ENCODE results near the gene TARS2.

TARS2 gene, protein sequence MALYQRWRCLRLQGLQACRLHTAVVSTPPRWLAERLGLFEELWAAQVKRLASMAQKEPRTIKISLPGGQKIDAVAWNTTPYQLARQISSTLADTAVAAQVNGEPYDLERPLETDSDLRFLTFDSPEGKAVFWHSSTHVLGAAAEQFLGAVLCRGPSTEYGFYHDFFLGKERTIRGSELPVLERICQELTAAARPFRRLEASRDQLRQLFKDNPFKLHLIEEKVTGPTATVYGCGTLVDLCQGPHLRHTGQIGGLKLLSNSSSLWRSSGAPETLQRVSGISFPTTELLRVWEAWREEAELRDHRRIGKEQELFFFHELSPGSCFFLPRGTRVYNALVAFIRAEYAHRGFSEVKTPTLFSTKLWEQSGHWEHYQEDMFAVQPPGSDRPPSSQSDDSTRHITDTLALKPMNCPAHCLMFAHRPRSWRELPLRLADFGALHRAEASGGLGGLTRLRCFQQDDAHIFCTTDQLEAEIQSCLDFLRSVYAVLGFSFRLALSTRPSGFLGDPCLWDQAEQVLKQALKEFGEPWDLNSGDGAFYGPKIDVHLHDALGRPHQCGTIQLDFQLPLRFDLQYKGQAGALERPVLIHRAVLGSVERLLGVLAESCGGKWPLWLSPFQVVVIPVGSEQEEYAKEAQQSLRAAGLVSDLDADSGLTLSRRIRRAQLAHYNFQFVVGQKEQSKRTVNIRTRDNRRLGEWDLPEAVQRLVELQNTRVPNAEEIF

DNA sequence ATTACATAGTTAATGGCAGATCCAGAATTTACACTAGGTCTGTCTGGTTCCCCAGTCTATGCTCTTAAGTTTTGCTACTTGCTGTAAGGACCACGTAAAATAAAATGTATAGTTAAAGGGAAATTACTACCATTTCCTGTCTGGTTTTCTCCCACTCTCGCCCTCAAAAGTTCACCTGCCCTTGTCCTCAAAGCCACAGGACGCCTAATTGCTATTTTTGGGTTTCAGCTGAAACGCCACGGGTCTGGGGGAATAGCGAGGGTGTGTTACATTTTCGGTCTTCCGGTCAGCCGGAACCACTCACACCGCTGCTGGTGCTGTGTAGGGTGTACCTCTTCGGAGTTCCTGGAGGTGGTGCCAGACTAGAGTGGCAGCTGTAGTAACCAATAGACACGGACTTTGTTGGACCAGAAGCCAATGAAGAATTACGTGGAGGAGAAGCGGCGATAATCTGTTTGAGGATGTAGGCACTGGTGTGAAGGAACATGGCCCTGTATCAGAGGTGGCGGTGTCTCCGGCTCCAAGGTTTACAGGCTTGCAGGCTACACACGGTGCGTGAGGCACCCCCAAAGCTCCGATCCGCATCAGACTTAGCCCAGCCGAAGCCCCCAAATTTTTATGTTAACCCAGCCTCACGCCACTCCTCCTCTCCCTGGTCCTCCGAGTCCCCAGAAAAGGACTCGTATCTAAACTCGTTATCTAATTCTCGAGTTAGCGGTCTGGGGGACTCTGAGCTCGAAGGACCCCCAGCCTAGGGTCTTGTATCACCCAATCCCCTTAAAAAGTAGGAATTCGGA lies at the start of gene TARS2:
TSS of gene TARS2 (plus strand) at position 454 of the 797 bp plus-strand sequence. CDS start at position 486, 32 bp downstream.
- peak; percentile 98 for DNase-seq

DNA sequence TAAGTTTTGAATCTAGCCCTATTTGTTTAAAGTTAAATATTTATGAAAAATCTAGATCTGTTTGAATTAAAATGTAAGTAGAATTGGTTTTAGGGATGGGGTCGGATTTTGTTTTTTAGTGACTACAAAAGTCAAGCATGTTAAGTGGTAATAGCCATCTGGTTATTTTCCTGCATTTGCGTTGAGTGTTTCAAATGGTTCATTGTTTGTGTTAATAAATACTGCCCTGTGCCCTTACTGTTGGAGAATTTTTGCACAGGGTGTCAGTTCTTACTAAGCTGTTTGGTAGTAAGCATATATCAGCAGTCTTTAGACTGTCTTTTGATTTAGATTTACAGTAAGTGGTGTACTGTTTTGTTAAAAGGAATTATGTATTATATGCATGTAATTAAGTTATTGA lies 46.1 kb upstream of the TARS2 start:
- DNase-seq: no peak

DNA sequence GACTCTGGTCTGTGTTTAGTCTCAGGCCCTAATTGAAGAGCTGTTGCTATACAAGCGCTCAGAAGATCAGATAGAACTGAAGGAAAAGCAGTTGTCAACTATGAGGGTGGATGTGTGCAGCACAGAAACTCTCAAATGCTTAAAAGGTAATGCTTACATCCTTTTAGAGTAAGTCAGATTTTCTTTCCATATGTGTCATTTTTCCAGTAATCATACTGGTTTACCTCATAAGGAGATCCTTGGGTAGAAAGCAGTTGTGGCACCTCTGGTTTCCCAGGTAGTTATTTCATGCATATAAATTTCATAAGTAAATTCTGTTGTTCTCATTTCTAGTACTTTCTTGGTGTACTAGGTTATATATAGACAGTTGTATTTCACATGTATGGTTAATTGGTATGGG lies 43.0 kb upstream of the TARS2 start:
- DNase-seq: no peak

DNA sequence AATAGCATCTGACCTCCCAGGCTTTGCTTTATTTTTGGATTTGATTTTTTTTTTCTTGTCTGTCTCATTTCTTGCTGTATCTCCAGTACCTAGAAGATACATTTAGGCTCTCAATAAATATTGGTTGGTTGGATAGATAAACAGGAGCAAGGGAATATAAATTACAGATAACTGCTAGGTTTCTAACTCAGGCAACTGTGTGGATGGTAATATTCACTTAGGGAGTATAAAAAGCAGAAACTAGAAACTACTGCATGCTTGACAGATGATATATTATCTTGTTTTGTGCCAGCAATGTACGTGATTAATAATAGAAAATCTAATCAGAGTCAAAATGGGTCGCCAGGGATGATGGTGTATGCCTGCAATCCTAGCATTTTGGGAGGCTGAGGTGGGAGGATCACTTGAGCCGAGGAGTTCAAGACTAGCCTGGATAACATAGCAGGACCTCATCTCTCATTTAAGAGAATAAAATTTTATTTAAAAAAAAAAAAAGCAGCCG lies 31.0 kb upstream of the TARS2 start:
- DNase-seq: no peak

DNA sequence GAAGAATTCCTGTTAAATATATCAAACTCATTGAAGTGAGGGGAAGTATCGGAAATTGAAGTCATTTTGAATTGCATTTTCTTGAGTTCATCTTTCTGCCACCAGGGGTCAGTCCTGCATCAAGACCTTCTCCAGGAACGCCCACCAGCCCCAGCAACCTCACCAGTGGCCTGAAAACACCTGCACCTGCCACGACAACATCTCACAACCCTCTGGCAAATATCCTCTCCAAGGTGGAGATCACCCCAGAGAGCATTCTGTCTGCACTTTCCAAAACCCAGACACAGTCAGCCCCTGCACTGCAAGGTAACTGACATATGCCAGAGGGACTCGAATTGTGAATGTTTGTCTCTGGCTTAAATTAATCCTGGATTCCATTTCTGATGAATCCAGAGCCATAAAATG lies 22.8 kb upstream of the TARS2 start:
- no peak for DNase-seq

DNA sequence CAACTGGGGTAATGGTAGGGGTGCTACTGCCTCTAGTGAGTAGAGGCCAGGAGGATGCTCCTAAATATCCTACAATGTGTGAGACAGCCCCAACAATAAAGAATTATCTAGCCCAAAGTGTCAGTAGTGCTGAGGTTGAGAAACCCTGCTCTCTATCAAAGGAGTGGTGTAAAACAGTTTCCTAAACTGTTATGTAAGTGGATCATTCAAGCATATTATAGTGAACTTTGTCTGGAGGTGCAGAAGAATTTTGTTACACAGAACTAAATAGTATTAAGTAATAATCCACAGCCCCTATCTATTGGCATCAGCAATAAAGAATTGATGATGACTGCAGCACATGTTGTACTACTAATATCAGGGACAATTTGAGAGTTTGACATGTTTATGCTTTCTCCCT lies 20.3 kb upstream of the TARS2 start:
- no peak for DNase-seq

DNA sequence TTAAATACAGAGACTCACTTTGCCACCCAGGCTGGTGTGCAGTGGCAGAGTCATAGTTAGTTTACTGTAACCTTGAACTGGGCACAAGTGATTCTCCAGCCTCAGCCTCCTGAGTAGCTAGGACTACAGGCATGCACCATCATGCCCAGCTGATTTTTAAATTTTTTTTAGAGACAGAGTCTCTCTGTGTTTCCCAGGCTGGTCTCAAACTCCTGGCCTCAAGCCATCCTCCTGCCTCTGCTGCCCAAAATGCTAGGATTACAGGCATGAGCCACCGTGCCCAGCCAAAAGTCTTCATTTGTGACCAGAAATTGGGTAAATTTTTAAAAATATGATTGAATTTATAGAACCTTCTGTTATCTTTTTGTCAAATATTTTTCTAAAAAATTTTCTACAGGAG lies 17.9 kb upstream of the TARS2 start:
- no peak for DNase-seq

DNA sequence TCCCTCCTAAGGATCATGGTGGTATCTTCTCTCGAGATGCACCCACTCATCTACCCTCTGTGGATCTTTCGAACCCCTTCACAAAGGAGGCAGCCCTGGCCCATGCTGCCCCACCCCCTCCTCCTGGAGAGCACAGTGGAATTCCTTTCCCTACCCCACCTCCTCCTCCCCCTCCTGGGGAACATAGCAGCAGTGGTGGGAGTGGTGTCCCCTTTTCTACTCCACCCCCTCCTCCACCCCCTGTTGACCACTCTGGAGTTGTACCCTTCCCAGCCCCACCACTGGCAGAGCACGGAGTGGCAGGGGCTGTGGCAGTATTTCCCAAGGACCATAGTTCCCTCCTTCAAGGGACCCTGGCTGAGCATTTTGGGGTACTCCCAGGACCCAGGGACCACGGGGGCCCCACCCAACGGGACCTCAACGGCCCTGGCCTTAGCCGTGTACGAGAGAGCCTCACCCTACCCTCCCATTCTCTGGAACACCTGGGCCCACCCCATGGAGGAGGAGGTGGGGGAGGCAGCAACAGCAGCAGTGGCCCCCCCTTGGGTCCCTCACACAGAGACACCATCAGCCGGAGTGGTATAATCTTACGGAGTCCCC lies 14.5 kb upstream of the TARS2 start:
- no peak for DNase-seq

DNA sequence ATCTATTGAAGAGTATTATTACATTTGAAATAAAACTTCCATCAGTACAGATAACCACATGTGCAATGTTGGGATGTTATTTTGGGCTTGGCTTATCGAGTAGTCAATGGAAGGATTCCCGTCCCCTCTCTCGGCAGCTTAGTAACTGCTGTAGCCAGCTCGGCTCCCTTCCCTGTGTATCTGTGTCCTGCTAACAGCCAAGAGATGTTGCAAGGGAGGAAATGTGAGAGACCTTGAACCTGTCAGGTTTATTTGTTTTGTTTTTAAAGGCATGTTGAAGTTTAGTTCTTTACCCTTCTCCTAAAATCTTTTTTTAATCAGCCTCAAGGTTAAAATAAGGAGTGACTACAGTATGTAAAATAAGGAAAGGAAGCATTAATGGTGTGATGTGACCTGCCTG lies 13.6 kb upstream of the TARS2 start:
- no peak for DNase-seq

DNA sequence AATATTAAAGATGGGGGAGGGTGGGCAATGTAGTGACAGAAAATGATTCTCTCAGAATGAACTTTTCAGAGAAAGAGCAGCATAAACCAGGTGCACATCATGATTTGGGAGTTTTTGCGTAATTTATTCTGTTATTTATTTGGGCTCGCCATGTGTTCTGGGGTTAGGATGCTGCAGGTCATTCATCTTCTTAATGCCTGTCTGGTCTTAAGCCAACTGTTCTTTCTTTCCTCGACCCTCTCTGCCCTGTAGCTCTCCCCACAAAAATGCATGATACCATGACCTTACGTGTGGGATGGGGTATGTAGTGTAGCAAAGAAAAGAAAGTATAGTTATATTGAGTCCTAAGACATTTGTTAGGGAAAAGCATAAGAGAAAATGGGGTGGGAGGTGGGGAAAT lies 12.3 kb upstream of the TARS2 start:
- no peak for DNase-seq

DNA sequence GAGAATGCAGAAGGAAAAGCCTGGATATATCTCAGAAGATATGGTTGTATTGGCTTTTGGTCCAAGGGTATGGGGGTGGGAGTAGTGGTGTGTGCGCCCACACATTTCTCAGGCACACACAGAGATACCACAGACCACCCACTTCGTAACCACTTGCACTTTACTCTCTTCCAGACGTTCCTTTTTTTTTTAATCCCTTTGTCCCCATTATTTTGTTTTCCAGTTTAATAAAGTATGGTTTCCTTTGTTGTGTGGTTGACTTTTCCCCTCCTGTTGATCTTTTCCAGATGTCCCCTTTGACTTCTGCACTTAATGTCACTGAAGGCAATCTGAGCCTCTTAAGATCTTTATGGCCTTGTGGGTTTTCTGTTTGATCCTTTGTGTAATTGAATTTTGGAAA lies 10.5 kb upstream of the TARS2 start:
- no peak for DNase-seq

DNA sequence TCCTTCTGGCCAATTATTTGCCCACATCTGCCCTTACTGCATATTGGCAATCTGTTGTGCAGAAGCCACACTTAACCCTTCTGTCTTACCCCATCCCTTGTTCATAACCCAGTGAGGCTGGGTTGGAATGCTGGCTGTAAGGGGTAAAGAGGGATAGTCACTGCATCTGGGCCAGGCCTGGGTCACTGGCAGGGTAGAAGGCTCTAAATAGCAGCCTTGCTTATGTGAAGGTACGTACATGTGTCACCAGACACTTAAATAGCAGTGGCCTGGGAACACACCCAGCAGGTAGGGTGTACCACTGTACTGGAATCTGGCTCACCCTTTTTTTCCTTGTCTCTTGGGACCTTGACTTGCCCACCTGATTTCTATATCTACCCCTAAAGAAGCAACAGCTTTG lies 9.9 kb upstream of the TARS2 start:
- DNase-seq: no peak

DNA sequence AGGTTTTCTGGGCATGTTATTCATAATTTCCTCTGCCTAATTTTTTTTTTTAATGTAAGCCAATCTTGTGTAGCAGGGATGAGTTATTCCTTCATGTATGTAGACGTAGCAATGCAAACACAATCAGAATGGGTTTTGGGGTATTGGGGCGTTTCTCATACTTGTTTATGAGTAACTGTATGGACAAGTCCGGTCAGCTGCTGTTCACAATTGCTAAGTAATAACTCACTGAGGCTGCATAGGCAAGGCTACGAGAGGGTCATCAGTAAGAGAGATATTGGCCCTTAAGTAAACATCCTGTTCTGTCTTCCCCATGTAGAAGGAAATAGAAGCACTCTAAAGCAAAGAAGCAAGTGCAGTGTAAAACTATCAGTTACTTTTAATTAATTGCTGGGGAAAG lies 9.5 kb upstream of the TARS2 start:
- DNase-seq: no peak

DNA sequence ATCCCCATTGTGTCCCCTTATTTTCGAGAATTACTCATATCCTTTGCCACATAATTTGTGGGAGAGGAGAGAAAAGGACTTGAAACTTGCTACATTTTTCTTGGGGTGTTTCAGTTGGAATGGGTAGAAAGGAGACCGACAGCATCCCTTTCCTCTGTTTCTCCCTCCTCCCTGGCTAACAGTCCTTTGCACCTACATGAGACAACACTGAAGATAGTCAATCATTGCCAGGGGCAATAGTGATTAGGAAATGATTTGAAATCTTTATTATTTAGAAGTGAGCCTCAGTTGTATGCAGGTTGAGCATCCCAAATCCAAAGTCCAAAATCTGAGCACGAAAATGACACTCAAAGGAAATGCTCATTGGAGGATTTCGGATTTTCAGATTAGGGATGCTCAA lies 7.8 kb upstream of the TARS2 start:
- no peak for DNase-seq

DNA sequence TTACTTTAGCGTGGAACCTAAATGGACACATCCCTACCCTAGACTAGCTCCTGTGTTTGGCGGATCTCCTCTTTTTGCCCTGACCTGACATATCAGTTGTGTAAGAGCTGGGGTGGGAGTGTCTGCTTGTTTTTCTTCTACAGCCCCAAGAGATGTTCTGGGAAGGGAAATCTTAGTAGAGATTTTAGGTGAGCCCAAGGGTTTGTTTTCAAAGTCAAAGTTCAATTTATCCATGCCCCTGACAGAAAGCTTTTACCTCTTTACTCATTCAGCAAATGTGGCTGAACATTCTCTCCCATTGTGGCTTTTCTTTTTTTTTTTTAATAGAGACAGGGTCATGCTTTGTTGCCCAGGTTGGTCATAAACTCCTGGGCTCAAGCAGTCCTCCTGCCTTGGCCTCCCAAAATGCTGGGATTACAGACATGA lies 7.3 kb upstream of the TARS2 start:
- no peak for DNase-seq

DNA sequence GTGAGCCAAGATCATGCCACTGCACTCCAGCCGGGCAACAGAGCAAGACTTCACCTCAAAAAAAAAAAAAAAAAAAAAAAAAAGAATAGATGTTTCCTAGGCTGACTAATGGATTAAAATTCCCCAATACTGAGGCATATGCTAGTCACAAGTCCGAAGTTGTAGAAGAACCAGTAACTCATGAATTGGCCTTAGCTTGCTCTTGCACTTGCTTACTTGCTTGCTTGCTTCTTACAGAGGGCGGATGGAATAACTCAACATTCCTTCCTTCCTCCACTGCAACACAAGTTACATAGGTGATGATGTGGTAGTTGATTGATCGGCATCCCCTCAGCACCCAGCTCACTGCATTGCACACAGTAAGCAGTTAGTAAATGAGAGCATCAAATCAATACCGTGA lies 2.8 kb upstream of the TARS2 start:
- no peak for DNase-seq

DNA sequence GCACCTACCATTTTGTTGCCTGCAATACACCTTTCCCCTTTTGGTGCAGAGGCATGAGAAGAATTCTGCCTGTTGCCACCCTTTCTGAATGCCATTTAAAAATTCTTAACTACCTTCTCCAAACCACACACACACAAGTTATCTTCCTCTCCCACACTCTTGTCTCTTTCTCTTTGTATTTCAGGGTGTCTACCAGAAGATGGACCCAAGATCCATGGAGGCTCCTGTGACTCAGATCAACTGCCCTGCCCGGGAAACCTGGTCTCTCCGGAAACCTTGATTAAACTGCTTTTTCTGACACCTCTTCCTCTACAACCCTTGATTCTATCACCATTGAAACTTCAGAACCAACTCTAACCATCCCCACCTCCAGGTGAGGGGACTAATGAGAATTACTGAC lies 2.4 kb upstream of the TARS2 start:
- DNase-seq: no peak

DNA sequence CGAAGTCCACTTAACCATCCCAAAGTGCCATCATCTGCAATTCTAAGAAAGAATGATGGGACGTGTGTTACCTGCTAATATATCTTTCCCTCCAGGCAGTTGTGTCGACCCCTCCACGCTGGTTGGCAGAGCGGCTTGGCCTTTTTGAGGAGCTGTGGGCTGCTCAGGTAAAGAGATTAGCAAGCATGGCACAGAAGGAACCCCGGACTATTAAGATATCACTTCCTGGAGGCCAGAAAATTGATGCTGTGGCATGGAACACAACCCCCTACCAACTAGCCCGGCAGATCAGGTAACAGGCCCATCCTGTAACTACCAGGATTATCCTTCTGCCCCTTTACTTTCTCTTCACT lies 520 bp downstream of the TARS2 start:
- no peak for DNase-seq

DNA sequence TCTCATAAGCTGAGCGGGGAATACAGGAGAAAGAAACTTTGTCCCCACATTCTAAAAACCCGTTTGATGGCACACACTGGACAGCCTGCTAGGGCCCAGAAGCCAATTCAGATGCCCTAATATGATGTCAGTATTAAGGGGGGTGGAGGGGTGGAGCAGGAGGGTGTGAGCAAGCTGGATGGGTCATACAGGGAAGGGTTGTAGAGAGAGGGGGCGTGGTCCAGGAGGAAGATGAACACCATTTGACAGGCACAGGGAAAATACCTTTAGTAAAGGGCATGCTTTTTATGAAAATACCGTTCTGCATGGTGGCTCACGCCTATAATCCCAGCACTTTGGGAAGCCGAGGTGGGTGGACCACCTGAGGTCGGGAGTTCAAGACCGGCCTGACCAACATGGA lies 6.0 kb downstream of the TARS2 start:
- no peak for DNase-seq

DNA sequence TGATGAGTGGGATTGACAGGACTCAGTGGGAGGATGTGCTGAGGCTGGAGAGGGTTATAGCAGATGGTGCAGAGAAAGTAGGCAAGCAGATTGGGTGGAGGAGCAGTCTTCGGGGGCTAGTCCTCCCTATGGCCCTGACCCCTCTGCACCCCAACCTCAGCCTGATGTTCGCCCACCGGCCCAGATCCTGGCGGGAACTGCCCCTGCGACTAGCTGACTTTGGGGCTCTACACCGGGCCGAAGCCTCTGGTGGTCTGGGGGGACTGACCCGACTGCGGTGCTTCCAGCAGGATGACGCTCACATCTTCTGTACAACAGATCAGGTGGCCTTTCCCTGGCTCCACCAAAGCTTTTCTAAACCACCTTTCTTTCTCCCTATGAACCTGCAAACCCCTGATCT lies 11.1 kb downstream of the TARS2 start:
- no peak for DNase-seq

DNA sequence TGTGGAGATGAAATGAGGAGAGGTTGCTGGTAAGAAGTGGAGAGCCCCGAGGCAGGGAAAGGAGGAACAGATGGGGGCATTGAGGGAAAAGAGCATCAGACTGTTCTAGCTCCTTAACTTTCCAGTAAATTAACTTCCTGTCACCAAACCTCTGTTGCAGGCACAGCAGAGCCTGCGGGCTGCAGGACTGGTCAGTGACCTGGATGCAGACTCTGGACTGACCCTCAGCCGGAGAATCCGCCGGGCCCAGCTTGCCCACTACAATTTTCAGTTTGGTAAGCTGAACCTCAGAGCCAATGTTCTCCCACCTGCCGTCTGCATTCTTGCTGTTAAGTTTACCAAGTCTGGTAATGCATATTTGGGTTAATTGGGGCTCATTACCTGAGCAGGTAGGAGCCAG lies 18.2 kb downstream of the TARS2 start:
- DNase-seq: no peak

DNA sequence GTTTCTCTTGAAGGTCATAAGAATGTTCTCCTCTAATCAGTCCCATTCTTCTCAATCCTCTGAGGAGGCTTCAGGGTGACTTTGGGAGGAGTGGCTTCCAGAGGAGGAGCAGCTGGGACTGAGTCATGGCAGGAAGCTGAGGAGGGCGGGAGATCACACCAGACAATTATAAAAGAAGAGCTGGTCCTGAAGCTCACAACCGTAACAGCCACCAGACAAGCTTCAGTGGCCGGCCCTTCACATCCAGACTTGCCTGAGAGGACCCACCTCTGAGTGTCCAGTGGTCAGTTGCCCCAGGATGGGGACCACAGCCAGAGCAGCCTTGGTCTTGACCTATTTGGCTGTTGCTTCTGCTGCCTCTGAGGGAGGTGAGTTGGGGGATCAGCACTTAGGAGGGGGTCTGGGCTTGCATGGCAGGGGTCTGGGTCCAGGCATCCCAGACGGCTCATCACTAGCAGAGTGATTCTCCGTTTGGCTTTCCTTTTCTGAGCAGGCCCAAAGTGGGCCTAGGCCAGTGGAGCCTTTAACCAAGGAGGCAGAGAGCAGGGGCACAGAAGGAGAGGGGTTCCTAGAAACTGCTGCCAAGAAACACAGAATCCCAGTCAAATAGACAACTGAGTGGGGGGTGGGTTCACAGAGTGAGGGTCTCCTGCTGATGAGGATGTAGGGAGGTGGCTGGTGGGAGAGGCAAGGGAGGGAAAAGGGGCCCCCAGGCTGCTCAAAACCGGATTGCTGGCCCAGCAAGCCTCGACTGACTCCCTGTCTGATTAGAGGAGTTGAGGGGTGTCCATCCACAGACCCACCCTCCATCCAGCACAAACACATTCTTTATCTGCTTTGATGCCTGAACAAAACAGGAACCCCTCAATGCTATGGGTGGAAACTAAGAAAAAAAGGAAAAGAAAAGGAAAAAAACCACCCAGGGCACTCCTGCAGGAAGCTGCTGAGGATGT lies 21.0 kb downstream of the TARS2 start, which contains the start of gene ECM1:
TSS of gene ECM1 (plus strand) at position 198 of the 953 bp plus-strand sequence. CDS start at position 299, 101 bp downstream.
- DNase-seq: no peak
